ENCODE results near the gene CTSF. TPM values are rescaled to one million over a fixed set of nuclear protein-coding genes. Genes with fewer than 3 reads are reported as not detected.

CTSF gene
- total and polyA plus RNA-seq, 2 of the 8 experiments (the other 6 are each of a cell fraction or from before 2014, with no cell fraction given) = 0.58 to 2.3 TPM

DNA sequence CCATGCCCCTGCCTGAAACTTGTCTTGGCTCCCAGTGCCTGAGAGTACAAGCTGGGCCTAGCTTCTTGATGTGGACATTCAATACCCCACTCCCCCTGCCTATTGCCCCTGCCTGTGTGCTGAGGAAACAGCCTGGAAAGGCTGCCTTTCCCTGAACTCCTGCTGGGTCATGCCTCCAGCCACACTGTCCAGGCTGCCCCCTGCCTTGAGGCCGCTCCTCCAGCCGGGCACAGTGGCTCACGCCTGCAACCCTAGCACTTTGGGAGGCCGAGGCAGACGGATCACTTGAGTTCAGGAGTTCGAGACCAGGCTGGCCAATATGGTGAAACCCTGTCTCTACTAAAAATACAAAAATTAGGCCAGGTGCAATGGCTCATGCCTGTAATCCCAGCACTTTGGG, 34.7 kb upstream of the CTSF start:
- H3K4ac ChIP-seq (replicated peaks; ENCODE audit: insufficient read length, low read depth, low read length) = no peak overlapping the region
- no peaks in the 10 kb centered on the region for H3K4me1 ChIP-seq (replicated peaks in 1 of 4; ENCODE audit: control insufficient read depth in 3 of 4, insufficient read depth in 4 of 4, low read length in 3 of 4)
- H3K23ac ChIP-seq (ENCODE audit: insufficient read length) = no peak overlapping the region
- H3K27me3 ChIP-seq (replicated peaks in 1 of 4; ENCODE audit: control insufficient read depth in 3 of 4, extremely low read depth in 1 of 4, insufficient read depth in 3 of 4, low read length in 3 of 4) = no peaks in the 10 kb centered on the region
- H2BK5ac ChIP-seq (ENCODE audit: low read depth, low read length) = no peak overlapping the region
- H3K9ac ChIP-seq (replicated peaks in 1 of 4; ENCODE audit: extremely low read depth in 1 of 4, low read depth in 3 of 4, low read length in 3 of 4) = no peak overlapping the region
- H3K18ac ChIP-seq (ENCODE audit: extremely low read depth, low read length) = no peak overlapping the region
- H2BK12ac ChIP-seq (ENCODE audit: low read depth, low read length) = no peak overlapping the region
- H3K36me3 ChIP-seq (ENCODE audit: control insufficient read depth in 2 of 4, insufficient read depth in 4 of 4, low read length in 3 of 4) = peaks cover 14 to 38% (median 25%) of the 10 kb centered on the region in 4 experiments; a peak in 7 of 8 replicates
- WGBS, 2 experiments (ENCODE audit: extremely low coverage in 1 of 2, insufficient coverage in 1 of 2, insufficient read length in 1 of 2, insufficient replicate concordance in 2 of 2, low coverage in 1 of 2, low lambda C conversion rate in 2 of 2, missing lambda C conversion rate in 1 of 2) = 90% methylated on average over 6 of the region's 6 CpGs; no CpG with 5 or more reads in 1 of the 2 experiments
- POLR2A ChIA-PET (ENCODE audit: partially characterized antibody) = interaction anchor here (65.3 kb wide), 1 partner anchor 40 kb away, joined by 2165 read pairs; the partner anchor contains the start of genes RBM14 and RBM4
- H3K23me2 ChIP-seq (ENCODE audit: low read depth, low read length) = no peaks in the 10 kb centered on the region
- no peak overlapping the region for H3K56ac ChIP-seq (replicated peaks; ENCODE audit: insufficient read length, low read depth, low read length)
- no peaks in the 10 kb centered on the region for H3K79me2 ChIP-seq (ENCODE audit: control insufficient read depth in 1 of 2, insufficient read depth in 2 of 2, low read length in 2 of 2)
- H3K4me2 ChIP-seq (ENCODE audit: insufficient read depth in 1 of 2, low read depth in 2 of 2, low read length in 2 of 2) = no peak overlapping the region
- FAIRE-seq (no peak), DNase-seq (ENCODE audit: low read depth in 1 of 2, low spot score in 2 of 2) (no peak)
- no peaks in the 10 kb centered on the region for H3K9me3 ChIP-seq (ENCODE audit: insufficient read depth in 2 of 2, low read depth in 1 of 2, low read length in 1 of 2)
- H2BK120ac ChIP-seq (replicated peaks; ENCODE audit: low read depth, low read length) = no peak overlapping the region
- CTCF ChIA-PET (ENCODE audit: partially characterized antibody) = interaction anchor here (1.3 kb wide), 1 partner anchor 16 kb away, joined by 3 read pairs; no protein-coding TSS in a partner anchor
- H4K20me1 ChIP-seq (replicated peaks in 1 of 2; ENCODE audit: control insufficient read depth in 1 of 2, insufficient read depth in 2 of 2, low read length in 2 of 2) = peaks cover 0 to 4% of the 10 kb centered on the region in 2 experiments
- no peaks in the 10 kb centered on the region for H3K79me1 ChIP-seq (ENCODE audit: low read depth, low read length)
- no peak overlapping the region for H4K91ac ChIP-seq (replicated peaks; ENCODE audit: insufficient read length, low read length)
- no peak overlapping the region for H2BK15ac ChIP-seq (ENCODE audit: low read length)
- H2BK20ac ChIP-seq (ENCODE audit: low read length) = no peak overlapping the region
- no peak overlapping the region for H4K8ac ChIP-seq (ENCODE audit: extremely low read depth, insufficient read depth, low read length)
- H4K5ac ChIP-seq (ENCODE audit: insufficient read length, low read depth, low read length) = no peak overlapping the region
- no peak overlapping the region for H2AK5ac ChIP-seq (ENCODE audit: low read depth, low read length)
- no peak overlapping the region for H3K4me3 ChIP-seq (ENCODE audit: extremely low read depth in 1 of 4, insufficient read depth in 2 of 4, low read depth in 3 of 4, low read length in 4 of 4)
- no peak overlapping the region for H3K14ac ChIP-seq (ENCODE audit: insufficient read length)
- H3K27ac ChIP-seq (ENCODE audit: low read depth, low read length) = no peak overlapping the region
- no peak overlapping the region for H2AFZ ChIP-seq (ENCODE audit: low read length)
- TF ChIP-seq CEBPB (IDR thresholded peaks at IDR 0.05; ENCODE audit: low read depth, low read length) (no peak), ATF3 (IDR thresholded peaks at IDR 0.05; ENCODE audit: insufficient read depth, low read depth, low read length) (no peak), JUND (IDR thresholded peaks at IDR 0.05; ENCODE audit: low read length) (no peak), EP300 (IDR thresholded peaks at IDR 0.05; ENCODE audit: borderline replicate concordance in 1 of 2, low read depth in 2 of 2, low read length in 2 of 2) (no peak), CHD2 (IDR thresholded peaks at IDR 0.05; ENCODE audit: low read length) (no peak), GTF2F1 (IDR thresholded peaks at IDR 0.05; ENCODE audit: borderline replicate concordance, low read depth, low read length) (no peak), EZH2 (IDR thresholded peaks at IDR 0.05; ENCODE audit: low read depth, low read length, severe bottlenecking) (no peak), HDAC2 (IDR thresholded peaks at IDR 0.05; ENCODE audit: borderline replicate concordance in 1 of 2, low read depth in 2 of 2, low read length in 2 of 2) (no peak), CTBP2 (IDR thresholded peaks at IDR 0.05; ENCODE audit: borderline replicate concordance, insufficient read depth, insufficient read length, low read length) (no peak), EGR1 (IDR thresholded peaks at IDR 0.05; ENCODE audit: borderline replicate concordance, low read depth, low read length) (no peak), JUN (IDR thresholded peaks at IDR 0.05; ENCODE audit: low read depth, low read length) (no peak), RBBP5 (IDR thresholded peaks at IDR 0.05; ENCODE audit: borderline replicate concordance, low read depth, low read length) (no peak), CBX5 (IDR thresholded peaks at IDR 0.05; ENCODE audit: low read depth, low read length) (no peak)

Measured in H1 (cell line).